ENCODE measurements around the gene C9orf78.

- TF ChIP-seq SIN3A (IDR thresholded peaks at IDR 0.05; ENCODE audit: borderline replicate concordance, insufficient read depth, low read length), result no peak
- TF ChIP-seq TAF1 (IDR thresholded peaks at IDR 0.05; ENCODE audit: borderline replicate concordance, insufficient read depth, low read length), result no peak
- no peak for TF ChIP-seq POLR2AphosphoS5 (IDR thresholded peaks at IDR 0.05; ENCODE audit: low read depth, low read length)
- TF ChIP-seq, protein P1, sequence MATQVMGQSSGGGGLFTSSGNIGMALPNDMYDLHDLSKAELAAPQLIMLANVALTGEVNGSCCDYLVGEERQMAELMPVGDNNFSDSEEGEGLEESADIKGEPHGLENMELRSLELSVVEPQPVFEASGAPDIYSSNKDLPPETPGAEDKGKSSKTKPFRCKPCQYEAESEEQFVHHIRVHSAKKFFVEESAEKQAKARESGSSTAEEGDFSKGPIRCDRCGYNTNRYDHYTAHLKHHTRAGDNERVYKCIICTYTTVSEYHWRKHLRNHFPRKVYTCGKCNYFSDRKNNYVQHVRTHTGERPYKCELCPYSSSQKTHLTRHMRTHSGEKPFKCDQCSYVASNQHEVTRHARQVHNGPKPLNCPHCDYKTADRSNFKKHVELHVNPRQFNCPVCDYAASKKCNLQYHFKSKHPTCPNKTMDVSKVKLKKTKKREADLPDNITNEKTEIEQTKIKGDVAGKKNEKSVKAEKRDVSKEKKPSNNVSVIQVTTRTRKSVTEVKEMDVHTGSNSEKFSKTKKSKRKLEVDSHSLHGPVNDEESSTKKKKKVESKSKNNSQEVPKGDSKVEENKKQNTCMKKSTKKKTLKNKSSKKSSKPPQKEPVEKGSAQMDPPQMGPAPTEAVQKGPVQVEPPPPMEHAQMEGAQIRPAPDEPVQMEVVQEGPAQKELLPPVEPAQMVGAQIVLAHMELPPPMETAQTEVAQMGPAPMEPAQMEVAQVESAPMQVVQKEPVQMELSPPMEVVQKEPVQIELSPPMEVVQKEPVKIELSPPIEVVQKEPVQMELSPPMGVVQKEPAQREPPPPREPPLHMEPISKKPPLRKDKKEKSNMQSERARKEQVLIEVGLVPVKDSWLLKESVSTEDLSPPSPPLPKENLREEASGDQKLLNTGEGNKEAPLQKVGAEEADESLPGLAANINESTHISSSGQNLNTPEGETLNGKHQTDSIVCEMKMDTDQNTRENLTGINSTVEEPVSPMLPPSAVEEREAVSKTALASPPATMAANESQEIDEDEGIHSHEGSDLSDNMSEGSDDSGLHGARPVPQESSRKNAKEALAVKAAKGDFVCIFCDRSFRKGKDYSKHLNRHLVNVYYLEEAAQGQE (IDR thresholded peaks at IDR 0.05; ENCODE audit: insufficient read depth in 1 of 2, low read depth in 2 of 2, low read length in 2 of 2), result no peak
- TF ChIP-seq FOXP2 (optimal IDR thresholded peaks at IDR 0.05; ENCODE audit: borderline replicate concordance, extremely low read depth, extremely low read length, insufficient read depth), result no peak
These were observed 25.7 kb downstream of the C9orf78 start for GRCh38 chr9:129809346-129809745.

Data from PFSK-1 (cell line).